ENCODE results near the gene MSMP.

DNA sequence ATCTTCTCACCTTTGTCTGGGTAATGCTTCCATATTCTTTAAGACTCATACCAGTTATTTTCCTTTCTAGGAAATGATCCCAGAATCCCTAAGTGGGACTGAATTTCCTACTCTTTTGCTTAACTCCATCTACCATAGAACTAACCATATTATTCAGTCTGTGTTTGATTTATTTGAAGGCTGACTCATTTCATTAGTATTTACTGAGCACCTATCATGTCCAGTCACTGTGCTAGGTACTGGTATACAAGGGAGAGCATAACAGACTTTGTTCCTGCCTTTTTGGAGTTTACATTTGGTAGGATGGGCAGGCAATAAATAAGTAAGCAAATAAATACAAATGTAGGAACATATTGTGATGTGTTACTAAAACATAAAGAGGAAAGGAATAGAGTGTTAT is 41.6 kb upstream of the MSMP start:
- TF ChIP-seq CTCF (conservative IDR thresholded peaks at IDR 0.05) (no peak), EZH2 (IDR thresholded peaks at IDR 0.05; ENCODE audit: low read depth) (no peak)

Measured in PC-9 (cell line).